GM12872 (cell line): Measurements from ENCODE around the gene CDH4.

ENCODE experiments used
- TF ChIP-seq, protein P1 (sequence below): IDR thresholded peaks from 3 replicates; pipeline ENCODE4 v1.5.1; 2011; ENCODE audit warnings: low read depth, mild to moderate bottlenecking, low read length, moderate library complexity; ENCODE audit not compliant: insufficient read depth

Gene CDH4

DNA sequence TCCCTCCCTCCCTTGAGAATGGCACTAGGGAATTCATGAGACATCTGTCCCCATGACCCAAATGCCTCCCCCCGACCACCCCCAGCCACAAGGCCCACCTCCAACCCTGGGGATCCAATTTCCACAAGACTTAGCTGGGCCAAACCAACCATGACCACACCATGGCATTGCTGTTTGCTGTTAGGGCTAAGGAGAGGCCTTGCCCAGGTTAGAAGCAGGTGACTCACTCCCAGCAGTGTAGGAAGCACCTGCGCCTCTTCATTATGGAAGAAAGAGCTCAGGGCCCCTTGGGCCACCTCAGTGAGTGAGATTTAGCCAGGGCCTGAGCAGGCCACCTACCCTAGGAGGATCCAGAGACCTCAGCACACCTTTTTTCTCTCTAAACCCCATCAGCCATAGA, 475.7 kb downstream of the CDH4 start:
- TF ChIP-seq, protein P1, sequence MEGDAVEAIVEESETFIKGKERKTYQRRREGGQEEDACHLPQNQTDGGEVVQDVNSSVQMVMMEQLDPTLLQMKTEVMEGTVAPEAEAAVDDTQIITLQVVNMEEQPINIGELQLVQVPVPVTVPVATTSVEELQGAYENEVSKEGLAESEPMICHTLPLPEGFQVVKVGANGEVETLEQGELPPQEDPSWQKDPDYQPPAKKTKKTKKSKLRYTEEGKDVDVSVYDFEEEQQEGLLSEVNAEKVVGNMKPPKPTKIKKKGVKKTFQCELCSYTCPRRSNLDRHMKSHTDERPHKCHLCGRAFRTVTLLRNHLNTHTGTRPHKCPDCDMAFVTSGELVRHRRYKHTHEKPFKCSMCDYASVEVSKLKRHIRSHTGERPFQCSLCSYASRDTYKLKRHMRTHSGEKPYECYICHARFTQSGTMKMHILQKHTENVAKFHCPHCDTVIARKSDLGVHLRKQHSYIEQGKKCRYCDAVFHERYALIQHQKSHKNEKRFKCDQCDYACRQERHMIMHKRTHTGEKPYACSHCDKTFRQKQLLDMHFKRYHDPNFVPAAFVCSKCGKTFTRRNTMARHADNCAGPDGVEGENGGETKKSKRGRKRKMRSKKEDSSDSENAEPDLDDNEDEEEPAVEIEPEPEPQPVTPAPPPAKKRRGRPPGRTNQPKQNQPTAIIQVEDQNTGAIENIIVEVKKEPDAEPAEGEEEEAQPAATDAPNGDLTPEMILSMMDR = no peak

DNA sequence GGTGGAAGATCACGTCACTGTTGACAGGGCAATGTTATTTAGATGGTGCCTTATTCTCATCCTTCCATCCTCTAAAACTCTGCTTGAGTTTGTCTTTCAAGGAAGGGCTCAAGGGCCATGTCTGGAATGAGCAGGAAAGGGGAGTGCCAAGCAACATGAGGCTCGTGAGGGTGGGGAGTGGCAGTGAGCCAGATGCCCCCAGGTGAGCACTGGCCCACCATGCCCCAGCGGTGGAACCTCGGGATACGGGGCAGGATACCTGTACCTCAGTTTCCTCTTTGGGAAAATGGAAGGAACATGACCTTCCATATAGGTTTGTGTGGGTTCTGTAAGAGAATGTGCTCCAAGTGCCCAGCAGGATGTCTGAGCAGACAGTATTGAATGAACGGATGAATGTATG, 476.3 kb downstream of the CDH4 start:
- TF ChIP-seq, protein P1 = no peak

DNA sequence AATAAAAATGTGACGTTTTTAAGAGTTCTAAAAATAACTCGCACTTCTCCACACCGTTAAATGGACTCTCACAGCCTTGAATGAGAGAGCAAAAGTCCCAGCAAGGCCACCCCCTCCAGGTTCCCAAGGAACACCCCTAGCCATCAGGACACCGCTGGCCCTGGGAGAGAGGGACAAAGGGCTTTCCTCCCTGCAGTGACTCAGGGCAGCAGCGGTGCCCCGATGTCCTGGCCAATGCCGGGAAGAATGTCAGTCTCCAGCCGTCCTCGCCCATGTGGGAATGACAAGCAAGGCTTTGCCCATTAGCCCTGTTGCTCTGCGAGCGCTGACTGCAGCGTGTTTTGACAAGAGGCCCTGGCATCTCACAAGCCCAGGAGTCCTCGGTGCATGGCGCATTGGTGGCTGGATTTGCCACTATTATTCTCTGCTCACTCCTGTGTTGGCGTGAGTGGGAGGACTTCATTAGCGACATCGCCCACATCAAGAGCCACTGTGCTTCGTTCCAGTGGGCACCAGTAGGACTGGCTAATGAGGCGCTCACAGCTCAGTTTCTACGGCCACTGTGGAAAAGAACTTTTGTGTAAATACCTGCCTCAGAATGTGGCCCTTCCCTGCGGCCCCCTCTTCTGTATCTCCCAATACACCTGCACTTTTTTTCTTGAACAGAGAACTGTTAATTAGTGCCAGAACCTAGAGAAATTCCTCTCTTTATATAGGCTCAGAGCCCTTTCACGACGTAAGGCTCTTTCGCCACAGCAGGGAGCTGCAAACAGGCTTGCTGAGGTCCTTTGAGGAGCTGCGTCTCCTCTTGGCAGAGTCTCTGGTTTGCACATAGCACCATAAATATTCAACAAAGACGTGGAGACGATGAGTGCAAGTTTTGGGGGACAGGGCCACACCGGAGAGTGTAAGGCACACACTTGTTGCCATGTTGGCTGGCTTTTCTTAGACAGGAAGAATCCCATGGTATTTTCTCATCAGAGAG, 477.0 kb downstream of the CDH4 start:
- TF ChIP-seq, protein P1 = no peak

DNA sequence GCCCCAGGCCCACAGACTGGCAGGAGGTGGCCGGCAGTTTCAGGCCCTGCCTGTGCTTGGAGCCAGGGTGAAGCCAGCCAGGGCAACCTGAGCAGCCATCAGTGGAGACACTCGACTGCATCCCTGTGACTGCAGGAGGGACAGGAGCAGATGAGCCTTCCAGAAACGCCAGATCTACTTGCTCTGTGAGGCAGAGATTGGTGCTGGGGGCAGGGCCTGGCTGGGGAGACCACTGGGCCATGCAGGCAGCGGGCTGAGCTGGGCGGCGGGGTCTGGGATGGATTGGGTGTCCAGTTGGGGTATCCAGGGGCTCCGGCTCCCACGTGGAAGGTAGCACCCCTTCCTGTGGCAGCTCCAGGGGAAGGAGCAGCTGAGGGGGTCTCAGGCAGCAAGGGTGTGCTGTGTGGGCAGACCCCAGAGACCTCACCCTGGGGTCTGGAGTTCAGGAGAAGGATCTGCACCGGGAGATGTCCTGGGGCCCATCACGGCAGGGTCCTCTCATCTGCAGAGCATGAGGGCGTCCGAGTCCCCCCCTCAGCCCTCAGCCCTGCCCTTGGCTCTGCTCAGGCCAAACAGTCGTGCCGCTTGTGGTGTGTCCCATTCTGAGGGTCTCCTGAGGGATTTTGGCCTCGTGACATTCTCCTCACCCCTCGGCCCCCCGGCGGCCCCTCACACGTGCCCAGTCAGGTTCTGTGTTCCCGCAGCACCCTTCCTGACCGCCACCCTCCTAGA, 478.7 kb downstream of the CDH4 start:
- TF ChIP-seq, protein P1 = no peak

DNA sequence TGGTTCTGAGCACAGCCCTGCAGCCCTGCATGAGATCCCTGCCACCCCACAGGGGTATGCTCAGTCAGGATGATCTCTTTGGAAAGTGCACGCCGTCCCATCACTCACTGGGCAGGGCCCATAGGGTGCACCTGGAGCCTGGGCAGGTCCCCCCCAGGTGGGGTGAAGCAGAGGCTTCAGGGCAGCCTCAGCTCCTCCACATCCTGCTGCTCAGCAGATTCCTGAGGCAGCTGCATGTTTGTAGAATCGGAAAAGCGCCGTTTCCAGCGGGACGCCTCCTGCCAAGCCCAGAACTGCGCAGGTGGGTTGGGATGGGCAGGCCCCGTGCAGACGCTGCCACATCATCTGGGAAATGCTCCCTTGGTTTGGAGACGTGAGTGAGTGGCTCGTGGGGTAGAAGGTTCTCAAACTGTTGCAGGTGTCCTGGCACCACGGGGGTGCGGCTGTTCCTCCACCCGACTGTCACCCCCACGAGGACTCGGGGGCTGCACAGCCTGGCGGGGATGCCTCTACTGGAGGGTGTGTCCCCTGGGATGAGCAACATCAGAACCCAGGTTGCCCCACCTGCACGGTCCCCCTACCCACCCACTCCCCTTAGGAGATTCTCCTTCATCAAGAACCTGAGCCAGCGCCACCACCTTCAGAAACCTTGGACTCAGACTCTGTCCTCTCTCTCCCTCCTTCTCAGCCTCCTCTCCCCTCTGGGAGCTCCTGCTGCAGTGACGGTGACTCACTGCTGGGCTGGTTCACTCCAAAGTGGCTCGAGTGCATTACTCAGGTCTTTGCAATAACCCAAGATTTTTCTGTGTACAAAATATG, 479.5 kb downstream of the CDH4 start:
- TF ChIP-seq, protein P1 = no peak

DNA sequence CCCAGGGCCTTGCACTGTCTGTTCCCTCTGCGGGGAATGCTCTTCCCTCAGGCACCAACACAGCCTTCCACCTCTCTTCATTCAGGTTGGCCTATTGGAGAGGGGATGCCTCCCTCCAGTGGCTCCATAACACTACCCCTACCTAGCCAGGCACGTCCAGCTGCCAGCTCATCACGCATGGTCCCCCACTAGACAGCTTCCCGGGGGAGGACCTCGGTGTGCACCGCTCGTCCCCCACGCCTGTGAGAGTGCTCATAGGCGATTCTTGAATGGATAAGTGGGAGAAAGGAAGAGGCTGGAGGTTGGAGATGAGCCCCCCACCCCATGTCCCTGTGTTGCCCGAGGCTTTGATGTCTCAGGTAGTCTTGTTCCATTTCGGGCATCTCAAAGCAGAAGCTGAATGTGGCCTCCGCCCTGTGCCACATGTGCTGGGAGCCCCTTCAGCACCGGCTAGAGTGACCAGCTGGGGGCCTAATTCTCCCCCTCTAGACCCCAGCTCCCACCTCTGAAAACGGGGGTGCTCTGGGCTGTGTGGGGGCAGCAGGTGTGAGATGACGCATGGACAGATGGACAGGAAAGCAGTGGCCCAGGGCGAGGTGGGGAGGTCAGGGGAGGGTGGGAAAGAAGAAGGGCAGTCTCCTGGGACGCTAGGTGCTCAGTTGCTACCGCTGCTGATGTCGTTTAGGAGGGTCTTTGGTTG, 480.6 kb downstream of the CDH4 start:
- TF ChIP-seq, protein P1 = no peak

DNA sequence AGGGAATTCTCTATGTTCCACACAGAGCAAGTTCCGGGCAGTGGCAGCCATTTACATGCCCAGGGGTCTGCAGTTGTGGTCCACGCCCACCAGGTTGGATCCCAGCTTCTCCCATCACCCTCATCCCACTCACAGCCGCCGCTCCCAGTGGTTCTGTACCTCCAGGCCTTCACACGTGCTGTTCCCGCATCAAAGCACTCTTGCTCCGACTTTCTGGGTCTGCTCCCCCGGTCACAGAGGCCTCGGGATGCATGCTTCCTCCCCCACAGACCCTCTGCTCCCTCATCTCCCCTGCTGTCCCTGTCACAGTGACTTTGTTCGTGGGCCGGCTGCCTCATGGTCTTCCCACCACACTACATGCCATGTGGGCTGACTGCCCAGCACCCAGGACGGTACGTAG, 481.2 kb downstream of the CDH4 start:
- TF ChIP-seq, protein P1 = no peak
